ENCODE results near the gene NOP9.

The NOP9 gene

DNA sequence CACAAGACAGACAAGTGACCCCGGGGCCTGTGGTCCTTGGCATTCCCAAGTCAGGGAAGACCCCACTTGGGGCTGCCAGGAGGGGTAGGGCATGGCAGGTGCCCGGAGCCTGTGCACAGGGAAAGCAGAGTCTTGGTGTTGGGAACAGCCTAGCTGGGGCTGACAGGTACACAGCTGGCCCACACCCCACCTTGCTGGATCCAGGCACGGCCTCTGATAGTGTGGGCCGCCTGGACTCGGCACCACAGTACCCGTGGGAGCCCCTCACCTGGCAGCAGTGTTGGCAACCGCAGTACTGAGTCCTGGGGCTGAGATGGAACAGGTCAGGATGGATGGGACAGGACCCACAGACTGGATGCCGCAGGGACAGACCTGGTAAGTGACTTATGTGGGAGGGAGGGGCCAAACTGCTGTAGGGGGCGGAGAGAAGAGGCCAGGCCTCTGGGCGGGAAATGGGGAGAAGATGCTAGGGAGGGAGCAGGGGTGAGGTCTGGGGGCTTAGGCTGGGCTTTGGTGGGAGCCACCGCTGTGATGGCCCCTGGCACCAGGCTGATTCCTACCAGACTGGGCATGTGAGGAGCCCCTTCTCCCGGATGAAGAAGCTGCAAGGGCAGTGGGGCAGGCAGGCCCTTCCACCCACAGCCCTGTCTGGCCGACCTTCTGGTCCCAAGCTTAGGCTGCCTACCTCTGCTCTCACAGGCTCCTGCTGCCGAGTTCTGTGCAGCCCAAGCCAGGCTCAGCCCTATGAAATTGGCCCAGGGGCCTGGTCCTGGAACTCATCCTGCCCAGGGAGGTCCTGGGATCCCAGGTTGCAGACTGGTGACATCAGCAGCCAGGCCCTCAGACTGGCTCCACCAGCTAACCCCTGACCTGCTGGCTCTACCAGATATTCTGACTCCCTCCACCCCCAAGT, 36.6 kb upstream of the NOP9 start, which contains the start of gene TGM1:
TSS of gene TGM1 (minus strand) at position 357 of the 913 bp plus-strand sequence. CDS start 825 bp downstream, outside the sequence.
- no peak for DNase-seq (ENCODE audit: low read depth)

DNA sequence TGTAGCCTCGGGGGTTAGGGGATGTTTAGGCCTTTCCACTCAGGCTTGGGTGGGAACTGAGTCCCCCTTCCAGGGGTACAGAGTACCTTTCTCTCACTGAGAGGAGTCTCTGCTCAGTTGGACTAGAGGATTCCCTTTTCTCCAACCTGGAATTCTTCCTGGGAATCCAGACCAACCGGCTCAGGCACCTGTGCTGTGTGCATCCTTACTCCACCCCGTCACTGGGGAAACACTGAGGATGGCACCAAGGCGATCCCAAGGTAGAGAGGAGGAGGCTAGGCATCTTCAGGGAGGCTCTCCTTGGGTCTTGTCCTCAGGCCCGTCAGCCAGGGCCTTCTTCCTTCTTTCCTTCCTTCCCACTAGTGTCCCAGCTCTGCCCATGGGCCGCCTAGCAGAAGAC, 35.8 kb upstream of the NOP9 start:
- DNase-seq (ENCODE audit: low read depth): no peak

DNA sequence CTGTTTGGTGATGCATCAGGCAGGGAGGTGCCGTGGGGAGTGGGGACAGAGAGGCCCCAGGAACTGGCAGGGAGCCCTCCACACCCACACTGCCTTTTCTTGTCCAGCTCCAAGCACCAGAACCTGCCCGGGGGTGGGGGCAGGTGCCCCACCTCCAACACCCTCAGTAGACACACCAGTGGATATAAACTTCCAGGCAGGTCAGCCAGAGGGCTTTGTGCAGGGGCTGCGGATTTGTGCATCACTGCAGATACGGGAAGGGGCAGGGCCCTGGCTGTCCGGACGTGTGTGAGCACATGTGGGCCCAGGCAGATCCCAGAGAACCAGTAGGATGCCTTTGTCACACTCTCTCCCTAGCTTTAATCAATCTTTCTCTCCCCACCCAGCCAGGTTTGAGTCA, 35.4 kb upstream of the NOP9 start:
- DNase-seq (ENCODE audit: low read depth): no peak

DNA sequence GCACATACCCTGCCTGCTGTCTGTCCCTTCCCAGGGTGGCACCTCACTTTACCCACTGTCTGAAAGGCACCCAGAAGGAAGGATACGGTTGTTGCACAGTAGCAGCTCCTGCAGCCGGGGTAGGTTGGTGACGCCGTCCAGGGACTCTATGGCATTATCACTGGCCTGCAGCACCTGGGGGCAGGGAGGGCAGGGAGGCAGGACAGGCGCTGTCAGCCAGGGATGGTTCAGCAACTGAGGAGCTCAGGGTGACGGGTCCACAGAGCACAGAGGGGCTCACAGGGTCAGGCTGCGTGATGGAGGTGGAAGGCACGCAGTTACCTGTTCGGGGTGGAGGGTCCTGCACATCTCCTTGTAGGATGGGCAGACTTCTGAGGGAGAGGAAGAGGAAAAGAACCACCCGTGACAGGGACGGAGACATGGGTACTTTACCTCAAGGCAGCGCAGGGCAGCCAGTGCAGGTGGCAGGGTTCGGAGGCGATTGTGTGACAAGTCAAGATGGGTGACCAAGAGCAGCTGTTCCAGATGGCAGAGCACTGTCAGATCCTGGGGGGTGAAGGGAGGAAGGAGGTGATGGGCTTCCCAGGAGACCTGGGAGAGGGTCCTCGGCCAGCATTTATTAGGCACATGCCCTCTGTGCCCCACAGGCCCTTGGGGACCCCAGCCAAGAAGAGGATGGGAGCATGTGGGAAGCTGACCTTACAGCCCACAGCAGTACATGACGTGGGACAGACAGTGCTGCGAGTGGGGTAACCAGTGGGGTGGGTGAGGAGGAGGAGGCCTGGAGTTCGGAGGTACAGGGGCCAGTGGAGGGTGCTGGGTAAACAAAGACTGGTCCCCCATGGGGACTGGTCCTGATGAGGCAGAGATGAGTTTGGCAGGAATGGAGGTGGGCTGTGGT, 33.1 kb upstream of the NOP9 start:
- DNase-seq (ENCODE audit: low read depth): no peak

DNA sequence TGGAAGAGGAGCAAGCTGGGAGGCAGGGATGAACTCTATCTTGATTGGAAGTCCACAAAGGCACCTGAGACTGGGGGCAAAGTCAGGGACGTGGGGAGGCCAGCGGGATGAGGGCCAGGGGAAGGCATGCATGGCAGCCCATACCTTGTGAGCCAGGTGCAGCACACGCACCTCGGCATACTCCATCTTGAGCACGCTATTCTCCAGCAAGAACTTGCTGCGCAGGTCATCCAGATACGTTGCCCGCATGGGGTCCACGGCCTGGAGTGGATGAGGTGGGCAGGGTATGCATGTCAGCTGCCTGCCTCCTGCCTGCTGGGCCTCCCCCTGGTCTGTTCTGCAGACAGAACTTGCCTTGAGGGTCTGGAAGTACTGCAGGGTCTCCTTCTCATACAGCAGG, 32.1 kb upstream of the NOP9 start:
- no peak for DNase-seq (ENCODE audit: low read depth)

DNA sequence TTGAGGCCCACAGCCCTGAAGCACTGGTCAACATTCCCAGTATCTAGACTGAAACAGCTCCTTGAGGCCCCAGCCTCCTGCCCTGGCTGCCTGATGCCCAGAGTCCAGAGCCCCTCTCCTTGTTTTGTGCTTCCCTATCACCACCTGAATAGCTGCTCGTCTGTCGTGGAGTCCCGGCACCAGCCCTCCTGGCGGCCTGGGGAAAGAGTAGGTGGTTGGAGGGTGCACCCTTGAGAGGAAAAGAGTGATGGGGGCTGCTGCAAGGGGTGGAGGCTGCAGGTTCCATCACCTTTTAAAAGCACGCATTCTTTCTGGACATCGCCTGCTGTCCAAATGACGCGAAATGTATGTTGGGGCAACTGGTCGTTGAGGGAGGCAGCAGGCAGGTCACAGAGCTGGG, 31.4 kb upstream of the NOP9 start:
- no peak for DNase-seq (ENCODE audit: low read depth)

DNA sequence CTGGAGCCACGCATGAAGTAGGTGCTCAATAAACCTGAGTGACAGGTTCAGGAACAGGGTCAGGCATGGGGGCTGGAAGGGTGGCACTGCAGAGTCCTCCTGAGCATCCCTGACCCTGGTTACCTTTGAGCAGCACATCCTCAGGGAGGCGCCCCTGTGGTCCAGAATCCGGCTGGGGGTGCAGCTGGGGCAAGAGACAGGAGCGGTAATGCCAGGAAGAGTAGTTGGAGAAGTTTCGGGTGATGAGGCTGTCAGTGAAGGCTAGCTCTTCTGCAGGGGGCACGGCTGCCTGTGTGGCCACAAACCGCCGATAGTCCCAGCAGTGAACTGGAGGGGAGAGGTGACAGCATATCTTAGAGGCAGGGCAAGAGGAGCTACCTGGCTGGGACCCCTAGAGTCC, 30.3 kb upstream of the NOP9 start:
- no peak for DNase-seq (ENCODE audit: low read depth)

DNA sequence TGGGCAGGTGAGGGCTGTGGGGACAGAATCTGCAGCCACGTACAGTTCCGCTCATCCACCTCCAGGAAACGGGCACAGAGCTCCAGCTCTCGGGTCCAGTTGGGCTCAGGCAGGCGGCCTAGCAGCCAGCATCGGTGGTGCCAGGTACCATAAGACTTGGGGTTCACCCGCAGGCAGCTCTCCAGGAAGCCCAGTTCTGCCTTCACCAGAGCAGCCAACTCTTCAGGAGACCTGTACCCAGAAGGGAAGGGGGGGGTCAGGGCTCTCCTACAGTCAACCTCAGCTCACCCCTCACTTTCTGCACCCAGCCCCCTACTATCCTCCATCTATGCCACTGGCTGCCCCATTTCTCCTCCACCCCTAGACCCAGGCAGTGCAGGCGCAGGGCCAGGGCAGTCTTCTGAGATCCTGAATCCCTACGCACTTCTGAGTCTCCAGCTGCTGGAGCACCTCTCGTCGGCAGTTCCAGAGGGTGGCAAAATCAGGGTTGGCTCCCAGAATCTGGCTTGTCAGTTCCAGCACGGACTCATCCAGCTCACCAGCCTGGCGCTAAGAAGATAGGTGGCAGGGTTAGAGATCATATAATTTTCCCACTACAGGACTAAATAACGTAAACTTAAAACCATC, 29.6 kb upstream of the NOP9 start:
- DNase-seq (ENCODE audit: low read depth): no peak

DNA sequence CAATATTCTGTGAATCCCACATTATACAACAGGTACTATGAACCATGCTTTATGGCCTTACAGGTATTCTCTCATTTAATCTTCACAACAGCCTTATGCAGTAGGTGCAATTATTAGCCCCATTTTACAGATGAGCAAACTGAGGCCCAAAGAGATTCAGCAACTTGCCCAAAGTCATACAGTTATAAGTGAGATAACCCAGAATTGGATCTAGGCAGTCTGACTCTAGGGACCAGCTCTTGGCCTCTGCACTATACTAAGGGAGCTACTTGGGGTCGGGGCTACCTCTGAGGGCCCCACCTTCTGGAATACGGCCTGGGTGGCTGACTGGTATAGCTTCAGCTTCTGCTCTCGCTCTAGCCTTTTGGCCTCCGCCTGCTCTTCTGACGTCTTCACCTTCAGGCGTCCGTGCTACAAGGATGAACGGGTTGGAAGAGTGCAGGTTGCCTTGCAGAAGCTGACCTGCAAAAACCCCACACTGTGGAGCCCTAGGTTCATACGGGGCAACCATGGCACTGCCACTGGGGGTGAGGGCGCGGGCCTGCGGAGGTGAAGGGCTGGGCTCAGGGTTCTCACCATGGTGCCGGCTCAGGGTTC, 29.0 kb upstream of the NOP9 start:
- DNase-seq (ENCODE audit: low read depth): no peak

DNA sequence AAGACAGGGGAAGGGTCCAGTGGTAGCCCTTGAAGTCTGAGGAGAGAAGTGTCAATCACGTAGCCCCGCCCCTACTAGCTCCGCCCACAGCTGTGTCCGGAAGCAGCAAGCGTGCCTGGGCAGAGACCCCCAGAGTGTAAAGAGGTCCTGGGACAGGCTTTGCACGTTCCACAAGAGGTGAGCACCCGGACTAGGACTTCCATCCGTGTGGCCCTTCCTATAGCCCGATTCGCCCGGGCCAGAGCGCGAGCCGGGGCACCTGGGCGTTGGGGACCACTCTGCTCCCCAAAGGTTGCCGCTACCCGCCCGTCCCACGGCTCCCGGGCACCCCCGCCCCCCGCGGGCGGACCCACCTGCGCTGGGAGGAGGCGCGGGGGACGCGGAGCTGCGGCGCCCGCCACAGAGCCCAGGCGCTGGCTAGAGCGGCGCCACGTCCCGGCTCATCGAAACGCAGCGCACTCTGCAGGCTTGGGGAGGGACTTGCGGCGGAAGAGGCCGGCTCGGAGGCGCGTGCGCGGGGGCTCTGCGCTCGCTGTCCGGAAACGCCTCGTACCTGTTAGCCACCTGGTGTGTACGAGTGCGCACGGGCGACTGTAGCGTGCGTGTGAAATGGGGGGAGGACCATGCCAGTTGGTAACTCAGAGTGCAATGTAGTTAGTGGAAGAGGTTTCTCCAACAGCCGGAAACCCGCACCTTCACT, 28.4 kb upstream of the NOP9 start, which contains the start of gene RABGGTA:
TSS of gene RABGGTA (minus strand) at position 464 of the 700 bp plus-strand sequence. CDS start 482 bp downstream, outside the sequence.
- DNase-seq (ENCODE audit: low read depth): peak; percentile 84

DNA sequence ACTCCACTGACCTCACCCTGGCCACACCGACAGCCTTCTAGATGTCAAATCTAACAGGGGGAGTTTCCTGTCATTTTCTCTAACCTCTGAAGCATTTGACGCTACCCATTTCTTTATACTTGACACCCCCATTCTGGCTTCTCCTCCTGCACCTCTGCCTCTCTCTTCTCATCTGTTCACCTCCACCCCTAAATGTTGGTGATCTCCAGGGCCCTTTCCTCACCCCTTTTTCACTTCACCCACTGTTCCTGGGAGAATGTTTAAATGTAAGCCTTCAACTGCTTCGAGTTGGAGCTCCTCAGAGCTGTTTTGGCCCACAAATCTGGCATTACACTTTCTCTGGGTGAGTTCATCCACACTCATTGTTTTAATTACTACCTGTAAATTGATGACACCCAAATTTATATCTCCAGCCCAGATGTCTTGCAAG, 27.8 kb upstream of the NOP9 start:
- no peak for DNase-seq (ENCODE audit: low read depth)

DNA sequence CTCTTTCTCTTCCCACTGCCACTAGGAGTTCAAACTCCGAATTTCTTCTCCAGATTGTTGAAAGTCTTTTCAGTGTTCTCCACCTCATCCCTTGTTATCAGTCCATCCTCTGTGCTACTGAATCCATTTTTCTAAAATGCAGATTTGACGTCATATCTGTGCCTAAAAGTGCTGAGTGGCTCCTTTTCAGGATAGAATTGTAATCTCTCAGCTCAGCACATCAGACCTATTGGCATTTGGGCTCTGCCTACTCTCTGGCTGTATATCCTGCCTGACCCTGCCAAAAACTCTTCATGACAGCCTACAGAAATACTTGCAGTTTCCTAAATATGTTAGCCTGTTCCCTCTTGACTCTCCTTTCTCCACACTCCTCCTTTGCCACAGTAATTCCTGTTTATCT, 27.2 kb upstream of the NOP9 start:
- no peak for DNase-seq (ENCODE audit: low read depth)

DNA sequence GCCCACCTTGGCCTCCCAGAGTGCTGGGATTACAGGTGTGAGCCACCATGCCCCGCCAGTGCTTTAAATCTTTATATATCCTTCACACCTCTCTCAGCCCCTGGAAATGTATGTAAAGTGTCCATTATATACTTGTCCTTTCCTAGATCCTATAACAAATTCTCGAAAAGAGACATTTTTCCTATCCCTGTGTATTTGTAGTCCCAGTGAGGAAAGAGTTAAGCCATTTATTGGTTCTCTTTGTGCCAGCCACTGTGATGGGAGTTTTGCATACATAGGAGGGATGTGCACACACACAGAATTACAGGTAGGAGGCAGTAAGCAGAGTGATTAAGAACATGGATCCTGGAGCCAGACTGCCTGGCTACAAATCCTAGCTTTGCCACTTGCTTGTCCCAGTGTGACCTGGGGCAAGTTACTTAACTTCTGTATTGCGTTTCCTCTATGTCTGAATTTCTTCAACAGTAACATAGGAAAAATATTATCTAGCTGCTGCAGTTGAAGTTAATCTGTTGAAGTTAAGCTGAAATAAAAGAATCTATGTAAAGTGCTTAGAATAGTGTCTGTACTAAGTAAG, 26.1 kb upstream of the NOP9 start:
- DNase-seq (ENCODE audit: low read depth): no peak

DNA sequence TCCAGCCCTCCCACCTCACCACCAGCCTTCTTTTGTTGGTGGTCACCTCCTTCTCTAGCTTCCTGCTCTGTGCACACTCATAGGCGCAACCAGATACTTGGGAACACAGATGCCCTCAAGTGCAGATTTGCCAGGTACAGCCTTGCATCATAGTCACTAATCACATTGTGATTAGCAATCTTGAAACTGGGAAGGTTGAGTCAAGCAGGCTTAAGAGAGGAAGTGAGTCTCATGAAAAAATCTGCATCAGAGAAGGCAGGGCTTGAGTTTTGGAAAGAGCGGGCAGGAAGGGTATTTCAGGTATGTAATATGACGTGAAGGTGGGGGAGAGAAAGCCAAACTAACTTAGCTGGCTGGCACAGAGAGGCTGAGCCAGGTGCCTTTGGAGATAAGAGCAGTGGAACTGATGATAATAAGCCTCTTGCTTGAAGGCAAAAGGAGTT, 25.5 kb upstream of the NOP9 start:
- no peak for DNase-seq (ENCODE audit: low read depth)

DNA sequence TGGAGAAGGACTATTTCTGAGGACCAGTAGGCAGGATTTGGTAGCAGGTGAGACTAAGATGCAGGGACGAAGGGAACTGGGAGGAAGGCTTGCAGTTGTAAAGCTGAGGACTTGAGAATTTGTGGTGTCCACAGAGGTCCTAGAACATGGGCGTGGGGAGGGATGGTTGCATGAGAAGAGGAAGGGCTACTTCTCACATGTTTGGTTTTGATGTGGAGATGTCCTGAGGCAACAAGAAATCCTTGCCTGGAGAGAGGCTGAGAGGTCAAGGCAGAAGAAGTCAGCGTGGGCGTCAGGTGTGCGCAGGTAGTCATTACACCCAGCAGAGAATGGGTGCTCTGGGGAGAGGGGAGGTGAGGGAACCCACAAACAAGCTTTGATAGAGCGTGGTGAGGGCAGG, 22.6 kb upstream of the NOP9 start:
- DNase-seq (ENCODE audit: low read depth): no peak

DNA sequence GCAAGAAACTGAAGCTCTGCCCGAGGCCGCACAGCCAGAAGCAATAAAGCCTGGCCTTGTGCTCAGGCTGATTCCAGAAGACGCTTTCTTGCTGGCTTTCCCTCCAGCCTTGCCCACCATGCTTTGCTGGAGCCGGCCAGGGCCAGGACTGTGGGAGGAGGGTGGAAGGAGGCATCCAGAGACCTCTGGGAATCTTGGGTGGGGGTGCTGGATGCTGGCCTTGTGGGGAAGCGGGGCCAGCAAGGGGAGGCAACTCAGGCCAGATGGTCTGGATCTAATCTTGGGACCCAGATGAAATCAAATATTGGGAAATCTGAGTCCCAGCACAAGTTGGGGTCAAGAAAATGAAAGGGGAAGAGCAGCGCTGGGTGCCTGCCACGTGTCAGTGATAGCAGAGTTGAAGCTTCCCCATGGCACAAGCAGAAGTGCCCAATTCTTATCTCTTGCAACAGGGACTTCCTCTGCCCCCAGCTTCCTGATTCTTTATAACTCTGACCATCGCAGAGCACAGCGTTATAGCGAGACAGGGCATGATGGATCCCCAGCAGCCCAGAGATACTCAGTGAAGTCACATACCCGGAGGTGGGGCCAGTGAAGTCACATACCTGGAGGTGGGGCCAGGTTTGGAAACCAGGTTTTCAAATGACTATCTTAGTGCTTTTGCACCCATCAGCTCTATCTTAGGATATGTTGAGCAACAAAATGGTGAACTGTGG, 21.9 kb upstream of the NOP9 start:
- DNase-seq (ENCODE audit: low read depth): no peak

DNA sequence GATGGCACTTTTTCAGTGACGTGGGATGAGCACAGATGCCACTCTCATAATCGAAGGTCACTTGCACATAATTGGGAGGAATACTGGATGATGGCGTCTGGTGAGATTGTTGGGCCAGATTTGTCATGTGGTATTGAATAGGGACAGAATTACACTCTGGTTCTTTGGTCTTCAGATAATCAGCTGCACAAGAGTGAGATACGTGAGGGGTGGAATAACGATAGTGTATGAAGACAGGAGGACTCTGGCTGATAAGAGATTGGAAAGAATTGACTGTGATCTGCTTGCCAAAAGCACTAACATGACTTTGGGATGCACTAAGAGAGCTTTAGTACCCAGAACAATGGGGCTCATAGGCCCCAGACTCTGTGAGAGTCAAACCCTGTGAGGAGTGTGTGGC, 21.2 kb upstream of the NOP9 start:
- DNase-seq (ENCODE audit: low read depth): no peak

DNA sequence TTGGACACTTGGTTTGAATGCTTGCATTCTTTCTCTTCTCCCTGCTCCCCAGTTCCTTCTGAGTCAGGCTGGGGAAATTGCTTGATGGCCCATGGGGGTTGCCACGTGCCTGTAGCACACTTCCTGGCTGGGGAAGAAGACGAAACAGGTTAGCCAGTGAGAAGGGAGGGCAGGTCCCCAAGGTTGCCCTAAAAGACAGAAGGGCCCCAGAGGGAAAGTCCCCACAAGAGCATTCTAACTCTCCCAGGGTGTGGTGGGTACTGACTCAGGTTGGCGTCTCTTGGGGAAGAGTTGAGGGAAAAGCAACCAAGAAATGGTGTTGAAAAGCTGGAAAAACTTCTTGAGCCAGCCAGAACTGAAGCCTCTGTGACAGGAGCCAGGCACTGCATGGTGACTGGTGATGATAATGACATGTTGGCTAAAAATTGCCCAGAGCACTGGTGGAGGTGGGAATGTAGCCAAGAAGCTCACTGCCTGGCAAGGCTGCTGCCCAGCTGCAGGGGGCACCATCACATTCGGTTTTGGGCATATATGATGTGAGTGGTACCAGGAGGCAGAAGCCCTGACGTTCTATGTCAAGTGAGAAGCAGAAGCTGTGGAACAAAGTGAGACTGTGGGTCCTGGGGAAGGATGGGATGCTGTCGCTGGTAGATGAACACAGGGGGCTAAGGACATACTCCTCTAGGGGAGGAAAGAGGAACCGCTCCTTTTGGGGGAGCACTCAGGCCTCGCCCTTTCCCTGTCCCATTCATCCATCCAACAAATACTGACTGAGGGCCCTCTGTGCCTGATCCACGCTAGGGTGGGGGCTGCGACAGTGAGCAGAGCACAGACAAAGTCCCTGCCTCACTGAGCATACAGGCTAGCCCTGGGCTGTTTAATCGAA, 20.1 kb upstream of the NOP9 start:
- DNase-seq (ENCODE audit: low read depth): no peak

DNA sequence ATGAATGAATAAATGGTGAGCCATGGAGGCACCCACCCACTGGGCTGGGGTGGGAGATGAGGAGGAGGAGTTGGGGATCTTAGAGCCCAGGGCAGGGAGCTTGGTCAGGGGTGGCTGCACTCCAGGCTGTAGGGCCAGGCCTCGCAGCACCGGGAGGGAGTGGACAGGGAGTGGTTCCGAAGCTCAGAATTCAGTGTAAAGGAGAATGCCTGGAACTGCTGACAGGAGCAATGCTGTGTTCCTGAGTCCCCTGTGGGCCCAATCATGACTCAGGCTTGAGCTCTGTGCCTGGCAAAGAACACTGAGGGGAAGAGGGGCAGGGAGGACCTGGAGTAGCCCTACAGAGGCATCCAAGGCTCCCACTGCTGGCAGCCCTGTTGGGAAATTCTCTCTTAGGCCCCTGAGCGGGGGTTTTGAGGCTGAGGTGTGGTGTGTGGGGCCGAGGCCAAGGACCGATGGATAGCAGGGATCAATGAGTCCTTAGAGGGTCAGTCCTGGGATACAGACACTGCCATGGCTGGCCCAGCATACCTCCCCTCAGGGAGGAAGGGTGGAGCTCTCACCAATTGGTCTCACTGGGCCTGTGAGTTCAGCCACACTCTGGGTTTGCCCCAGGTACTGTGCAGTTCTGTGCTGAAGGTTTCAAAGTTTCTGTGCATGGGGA, 18.7 kb upstream of the NOP9 start:
- no peak for DNase-seq (ENCODE audit: low read depth)
